Hippocampal formation (tissue), 2 donors: ENCODE measurements around the gene IER5.

Source experiments
- DNase-seq, 2 donors: peaks; one replicate each; lab custom pipeline; 2025; lab: John Stamatoyannopoulos, UW

Gene IER5

DNA sequence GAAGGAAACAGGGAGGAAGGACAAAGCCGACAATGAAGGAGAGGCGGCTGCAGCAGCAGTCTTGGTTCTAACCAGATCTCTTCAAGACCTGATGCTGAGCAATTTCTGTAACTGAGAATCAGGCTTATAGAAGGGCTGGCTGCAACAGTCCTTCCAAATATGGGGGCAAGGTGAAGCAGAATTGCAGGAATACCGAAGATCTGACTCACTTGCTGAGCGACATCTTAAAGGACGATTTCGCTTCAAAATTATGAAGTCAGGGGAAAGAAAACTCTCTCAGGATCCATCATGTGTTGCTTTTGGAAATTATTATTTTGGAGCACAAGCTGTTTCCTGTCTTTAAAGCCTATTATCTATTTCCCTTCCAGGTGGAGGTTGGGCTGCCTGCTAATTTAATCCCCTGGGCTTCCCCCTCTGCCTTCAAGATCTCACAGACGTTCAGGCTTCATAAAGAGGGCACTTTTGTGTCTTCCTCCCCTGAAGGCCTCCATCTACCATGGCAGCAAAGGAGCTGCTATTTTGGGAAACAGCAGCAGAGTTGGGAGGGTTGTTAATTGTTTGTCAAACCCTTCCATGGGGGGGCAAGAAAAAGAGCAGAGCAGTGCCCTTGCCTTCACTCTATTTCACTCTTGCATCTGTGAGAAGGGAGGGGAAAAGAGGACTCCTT is 10.8 kb upstream of the IER5 start:
- no peak for DNase-seq

DNA sequence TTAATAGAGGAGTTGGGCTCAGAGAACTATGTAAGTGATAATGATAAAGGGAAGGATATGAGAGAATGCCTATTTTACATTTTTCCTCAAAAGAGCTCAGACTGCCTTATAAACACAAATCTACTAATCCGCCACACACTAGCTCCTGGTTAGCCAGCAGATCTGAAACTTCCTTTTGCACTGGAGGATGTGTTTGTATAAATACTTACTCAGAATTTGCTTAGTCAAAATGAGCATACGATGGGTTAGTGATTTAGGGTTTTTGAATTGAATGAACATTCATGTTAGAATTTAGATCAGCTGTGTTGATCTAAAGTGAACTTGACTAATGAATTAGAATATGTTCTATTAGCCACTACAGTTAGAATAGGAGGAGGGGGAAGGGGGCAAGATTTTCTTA is 9.1 kb upstream of the IER5 start:
- no peak for DNase-seq

DNA sequence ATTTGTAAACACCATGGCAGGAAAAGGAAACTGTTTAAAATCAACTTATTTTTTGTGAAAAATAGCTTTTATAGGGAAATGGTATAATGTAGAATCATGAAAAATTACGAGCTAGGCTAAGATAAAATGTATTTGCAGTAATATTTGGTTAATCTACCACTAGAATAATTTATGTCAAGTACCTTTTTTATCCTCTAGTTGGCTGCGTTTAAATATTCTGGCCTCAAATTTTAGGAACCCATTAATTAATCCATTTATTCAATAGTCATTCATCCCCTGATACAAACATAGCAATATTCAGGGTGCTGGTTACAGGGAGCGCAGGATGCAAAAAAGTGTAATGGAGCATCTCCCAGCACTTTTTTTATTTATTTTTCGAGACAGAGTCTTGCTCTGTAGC is 8.6 kb upstream of the IER5 start:
- no peak for DNase-seq

DNA sequence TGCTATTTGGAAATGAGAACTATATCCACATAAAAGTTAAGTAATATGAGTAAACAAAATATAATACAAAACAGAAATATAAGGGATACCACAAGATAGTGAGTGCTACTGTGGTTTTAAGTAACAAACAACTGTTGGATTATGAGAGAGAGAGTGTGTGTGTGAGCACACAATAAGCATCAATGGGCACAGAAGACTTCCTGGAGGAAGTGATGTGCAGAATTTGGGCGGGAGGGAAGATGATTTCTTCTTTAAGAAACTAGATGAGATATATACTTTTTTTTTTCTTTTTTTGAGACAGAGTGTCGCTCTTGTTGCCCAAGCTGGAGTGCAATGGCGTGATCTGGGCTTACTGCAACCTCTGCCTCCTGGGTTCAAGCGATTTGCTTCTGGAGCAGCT is 7.9 kb upstream of the IER5 start:
- DNase-seq: no peak

DNA sequence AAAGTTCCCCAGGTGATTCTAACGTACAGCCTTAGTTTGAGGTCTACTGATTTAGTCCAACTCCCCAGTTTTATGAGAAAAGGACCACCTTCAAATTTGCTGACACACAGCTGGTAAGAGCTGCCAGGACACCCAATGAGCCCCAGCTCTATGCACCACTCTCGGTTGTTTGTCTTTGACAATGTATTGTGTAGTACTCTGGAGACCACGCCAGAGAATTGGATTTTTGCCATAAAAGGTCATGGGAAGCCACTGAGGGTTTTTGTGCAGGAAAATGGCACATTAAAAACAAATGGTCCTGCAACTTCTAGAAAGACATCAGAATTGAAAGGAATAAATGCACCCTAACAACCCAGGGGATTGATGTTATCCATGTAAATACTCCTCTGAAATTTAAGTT is 7.1 kb upstream of the IER5 start:
- DNase-seq: no peak

DNA sequence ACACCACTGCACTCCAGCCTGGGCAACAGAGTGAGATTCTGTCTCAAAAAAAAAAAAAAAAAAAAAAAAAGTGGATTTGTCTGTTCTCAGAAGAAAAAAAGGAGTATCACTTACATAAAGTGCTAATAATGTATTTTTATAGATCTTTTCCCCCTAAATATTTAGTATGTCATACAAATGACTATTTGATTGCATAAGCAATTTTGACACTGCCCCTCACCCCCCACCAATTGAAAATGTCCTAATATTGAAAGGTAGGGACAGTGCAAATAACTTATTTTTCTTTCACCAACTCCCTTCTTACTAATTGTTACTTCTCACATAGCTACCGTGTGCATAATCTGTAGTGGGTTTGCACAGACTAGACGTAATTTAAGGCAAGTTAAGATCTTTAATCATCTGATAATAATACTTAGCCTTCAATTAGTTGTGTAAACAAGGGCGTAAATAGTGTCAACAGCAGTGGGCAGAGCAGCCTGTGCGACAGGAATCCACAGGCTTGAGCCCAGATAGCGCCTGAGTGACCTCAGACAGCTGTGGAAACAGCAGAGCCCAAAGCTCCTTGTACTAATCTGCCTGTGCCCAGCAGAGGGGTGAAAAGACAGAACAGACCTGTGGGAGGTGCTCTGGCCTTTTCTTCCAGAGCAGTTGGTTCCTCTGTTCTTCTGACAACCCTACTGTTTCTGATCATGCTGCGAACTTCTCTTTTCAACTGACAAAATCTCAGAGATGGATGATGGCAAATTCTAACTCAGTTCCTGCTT is 4.5 kb upstream of the IER5 start:
- no peak for DNase-seq

DNA sequence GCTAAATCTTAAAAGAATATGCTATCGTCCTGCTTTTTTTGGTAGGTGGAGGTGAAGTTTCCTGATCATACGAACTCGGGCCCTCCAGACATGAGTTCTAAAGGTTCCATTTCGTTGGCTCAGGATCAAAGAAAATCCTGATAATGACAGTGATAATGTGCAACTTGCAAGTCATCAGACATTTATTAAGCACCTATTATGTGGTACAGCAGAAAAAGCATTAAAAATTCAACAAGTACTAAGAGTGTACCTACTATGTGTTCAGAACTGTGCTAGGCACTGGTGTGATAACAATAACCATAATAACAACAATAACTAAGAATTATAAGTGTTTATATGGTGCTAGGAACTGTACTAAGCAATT is 3.9 kb upstream of the IER5 start:
- no peak for DNase-seq

DNA sequence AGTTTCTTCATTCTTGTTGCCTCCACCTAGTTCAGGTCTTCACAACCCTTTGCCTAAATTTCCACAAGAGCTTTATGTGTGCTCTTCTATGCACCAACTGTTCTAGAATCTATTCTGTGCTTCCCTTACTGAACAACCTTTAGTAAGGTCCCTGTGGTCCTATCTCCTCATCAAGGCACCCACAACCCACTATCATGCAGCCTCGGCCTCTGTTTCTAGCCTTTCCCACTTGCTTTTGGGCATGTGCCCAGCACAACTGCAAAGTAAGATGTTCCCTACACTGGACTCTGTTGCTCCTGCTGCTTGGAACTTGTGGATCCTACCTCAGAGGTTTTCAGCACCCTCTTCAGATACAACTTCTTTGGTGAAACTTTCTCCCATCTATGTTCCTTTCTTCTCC is 2.4 kb upstream of the IER5 start:
- DNase-seq: no peak

DNA sequence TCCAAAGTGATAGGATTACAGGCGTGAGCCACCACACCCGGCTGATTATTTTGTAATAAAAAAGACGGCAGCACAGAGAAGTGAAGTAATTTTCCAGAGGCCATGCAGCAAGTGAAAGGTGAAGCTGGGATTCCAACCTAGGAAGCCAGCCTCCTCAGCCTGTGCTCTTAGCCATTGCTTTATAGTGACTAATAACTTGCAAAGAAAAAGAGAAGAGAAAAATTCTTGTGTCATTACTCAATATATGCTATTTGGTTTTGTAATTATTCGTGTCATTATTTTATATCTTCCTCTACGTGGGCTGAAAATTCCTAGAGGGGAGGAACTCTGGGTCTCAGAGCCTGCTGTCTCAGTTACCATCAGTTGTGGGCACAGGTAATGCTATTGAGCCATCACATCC is 1.6 kb upstream of the IER5 start:
- no peak for DNase-seq

DNA sequence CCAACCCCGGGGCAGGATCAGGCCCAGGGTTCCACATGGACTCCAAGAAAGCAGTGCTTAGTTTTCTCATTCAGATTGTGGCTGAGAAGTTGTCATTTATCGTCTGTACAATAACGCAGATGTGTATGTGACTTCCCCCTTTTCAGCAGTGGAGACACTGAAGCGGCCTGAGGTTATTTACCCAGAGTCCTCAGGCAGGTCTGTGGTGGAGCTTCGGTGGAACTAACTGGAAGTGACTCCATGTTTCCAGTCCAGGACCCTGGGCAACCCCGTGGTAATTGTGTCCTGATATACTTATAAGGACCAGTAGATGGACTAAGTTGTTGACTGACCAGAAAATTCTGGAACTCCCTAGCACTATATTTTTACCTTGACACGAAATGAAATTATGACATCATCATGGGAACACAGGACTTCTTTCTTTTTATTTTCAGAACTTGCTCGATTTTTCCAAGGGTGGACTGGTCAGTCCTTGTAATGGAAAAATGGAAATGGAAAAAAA is 1.0 kb upstream of the IER5 start:
- DNase-seq: no peak

DNA sequence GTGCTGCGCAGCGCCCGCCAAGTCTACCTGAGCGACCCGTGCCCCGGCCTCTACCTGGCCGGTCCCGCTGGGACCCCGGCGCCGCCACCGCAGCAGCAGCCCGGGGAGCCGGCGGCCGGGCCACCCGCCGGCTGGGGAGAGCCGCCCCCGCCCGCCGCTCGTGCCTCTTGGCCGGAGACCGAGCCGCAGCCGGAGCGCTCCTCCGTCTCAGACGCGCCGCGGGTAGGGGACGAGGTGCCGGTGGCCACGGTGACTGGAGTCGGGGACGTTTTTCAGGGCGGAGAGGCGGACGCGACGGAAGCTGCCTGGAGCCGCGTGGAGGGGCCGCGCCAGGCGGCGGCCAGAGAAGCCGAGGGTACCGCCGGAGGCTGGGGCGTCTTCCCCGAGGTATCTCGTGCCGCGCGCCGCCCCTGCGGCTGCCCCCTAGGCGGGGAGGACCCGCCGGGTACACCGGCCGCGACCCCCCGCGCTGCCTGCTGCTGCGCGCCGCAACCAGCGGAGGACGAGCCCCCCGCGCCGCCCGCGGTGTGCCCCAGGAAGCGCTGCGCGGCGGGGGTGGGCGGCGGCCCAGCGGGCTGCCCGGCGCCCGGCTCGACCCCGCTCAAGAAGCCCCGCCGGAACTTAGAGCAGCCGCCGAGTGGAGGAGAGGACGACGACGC is 646 bp downstream of the IER5 start:
- DNase-seq: no peak

DNA sequence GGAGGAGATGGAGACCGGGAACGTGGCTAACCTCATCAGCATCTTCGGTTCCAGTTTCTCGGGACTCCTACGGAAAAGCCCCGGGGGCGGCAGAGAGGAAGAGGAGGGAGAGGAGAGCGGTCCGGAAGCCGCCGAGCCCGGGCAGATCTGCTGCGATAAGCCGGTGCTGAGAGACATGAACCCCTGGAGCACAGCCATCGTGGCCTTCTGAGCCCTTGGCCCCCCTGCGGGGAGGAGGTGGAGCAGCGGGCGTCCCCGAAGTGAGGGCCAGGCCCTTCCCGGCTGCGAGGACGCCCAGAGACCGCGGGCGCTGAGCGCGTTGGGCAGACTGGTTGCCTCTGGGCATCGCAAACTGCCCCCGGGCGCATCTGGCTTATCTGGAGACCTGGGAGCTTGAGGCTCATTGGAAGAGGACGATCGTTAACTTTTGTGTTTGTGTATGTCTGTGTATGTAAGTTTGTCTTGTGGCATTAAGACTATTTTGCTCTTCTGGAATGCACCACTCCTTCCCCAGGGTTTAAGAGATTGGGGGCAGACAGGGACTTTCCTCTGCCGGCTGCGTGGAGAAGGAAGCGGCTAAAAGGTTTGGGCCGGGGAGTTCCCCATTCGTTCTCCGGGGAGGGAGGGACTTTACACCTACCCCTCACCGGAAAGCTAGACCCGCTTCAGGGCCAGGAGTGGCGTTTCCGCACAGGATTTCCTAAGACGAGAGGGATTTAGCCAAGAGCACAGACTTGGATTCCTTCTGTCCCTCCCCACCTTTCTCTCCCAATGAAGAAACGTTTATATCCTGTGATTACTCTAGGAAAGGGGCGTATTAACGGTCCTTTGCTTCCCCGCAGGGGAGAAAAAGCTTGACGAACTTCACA is 1.4 kb downstream of the IER5 start:
- DNase-seq: peak; percentile 54 to 64

DNA sequence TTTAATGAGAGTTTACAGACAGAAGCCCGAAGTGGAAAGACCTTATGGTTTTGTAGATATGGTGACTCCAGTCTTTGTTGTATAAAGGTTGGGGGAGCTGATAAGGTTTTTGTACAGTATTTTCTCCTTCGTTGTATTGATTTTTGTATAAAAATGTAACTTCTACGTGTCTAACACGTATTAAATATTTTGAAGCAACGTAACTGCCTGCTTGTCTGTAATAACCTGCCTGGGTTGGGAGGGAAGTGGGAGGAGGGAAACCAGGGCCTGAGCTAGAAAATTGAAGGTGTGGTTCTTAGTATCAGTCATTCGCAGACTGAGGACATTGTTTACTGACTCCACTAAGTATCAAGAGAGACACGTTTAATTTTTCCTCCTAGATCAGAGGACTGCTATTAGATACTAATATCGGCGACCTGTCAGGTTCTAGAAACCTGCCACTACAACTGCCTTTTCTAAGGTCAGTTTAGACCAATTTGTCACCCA is 2.2 kb downstream of the IER5 start:
- no peak for DNase-seq

DNA sequence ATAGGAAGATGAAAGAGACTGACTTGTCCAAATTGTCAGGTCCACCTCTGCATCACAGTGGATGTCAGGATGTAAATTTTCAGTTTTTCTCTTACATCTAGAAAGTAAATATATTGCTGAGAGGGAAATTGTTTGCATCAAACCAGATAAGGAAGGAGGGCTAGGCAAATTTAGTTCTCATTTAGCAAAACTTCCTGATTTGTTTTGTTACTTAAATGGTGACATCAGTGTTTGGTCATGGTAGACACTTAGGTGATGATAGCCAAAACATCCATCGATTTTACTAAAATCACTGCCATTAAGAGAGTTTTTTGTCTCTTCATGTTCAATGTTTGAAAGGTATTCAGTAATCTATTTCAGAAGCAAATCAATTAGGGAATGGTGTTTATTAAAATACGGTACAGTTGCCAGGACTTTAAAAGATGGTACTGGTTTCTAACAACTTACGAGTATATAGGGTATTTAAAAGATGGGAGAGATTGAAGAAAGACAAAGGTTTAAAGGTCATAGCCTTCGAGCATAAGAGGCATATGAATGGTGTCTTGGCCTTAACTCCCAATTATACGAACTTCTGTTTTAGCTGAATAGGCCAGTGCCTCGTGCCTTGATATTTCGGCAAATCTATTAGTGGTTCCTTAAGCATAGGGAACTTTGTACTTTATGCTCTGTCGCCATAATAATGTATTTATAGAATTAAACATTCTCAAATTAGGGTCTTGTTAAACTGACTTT is 3.0 kb downstream of the IER5 start:
- DNase-seq: no peak

DNA sequence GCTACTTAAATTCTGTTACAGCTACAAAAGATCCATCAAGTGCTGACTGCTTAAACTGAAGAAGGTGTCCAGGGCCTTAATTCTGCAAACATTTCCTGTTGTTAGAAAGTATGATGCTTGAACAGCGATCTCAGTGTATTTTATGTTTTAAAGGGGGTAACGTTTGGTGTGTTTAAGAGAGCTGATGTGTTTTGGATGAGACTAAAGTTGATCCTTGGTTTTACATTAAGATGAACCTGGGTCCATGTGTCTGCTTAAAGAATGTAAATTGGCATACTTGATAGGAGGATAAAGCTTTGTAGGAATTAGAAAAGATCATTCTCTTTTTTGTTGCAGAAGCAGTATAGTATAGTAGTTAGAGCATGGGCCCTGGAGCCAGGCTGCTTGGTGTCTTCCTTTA is 3.6 kb downstream of the IER5 start:
- no peak for DNase-seq

DNA sequence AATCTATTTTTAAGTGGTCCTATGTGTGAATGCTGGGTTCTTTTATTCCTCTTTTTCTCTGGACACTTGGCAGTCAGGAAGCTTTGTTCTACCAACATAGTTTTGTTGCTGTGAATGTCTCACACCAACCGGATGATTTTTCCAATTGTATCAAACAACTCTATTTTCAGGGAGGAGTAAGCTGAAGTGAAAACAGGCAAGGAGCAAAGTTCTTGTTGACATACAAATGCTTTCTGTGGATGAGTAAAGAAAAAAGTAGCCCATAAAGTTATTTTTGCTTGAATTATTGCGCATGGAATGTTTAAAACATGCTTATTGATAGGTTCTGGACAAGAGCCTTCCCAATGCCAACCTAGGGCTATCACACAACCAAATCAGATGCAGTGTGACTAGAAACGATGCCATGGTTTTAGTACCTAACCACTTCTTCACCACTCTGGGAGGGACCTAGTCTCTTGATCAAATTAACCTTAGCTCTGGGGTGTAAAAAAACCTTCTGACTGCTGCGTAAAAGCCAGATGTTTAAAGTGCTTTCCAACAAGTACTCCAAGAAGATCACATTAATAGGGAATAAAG is 4.5 kb downstream of the IER5 start:
- no peak for DNase-seq

DNA sequence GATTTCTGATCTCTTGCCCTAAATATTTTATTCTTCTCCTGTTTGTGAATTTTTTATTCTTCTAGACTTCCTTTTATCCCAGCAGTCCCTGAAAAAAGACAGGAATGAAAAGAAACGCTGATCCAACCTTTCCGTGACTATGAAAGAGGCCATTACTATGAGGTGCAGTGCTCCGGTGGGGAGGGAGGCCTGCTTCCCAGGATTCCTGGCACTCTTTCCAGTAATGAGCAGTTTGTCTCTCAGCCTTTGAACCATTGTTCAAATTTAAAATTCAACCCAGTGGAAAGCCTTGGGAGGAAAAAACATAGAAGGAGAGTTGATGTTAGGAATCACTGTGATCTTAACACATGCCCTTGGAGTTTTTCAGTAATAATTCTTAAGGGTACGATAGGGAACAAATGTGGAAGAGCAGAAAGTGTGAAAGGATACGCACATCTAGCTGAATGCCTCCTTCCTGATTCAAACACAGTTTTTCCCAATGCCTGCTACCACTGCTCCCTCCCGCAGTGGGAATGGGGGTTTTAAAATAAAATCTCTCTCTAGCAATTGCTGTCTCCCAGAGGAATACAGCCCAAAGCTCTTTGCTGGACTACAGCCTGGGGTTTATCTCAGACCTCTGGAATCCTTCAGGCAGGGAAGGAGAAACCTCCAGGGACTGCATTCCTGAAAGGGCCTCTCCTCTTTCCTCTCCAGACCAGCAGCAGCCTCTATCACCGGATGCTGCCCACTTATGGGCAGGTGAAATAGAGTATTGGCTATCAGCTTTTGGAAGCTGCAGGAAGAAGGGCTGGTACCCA is 6.1 kb downstream of the IER5 start:
- DNase-seq: no peak

DNA sequence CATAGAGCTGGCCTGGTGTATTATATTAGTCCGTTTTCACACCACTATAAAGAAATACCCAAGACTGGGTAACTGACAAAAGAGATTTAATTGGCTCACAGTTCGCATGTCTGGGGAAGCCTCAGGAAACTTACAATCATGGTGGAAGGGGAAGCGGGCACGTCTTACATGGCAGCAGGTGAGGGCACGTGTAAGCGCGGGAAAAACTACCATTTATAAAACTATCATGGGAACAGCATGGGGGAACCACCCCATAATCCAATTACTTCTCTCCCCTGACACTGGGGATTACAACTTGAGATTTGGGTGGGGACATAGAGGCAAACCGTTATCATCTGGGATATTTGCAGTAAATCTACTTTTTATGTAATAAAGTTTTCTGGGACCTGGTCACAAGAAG is 6.8 kb downstream of the IER5 start:
- DNase-seq: no peak

DNA sequence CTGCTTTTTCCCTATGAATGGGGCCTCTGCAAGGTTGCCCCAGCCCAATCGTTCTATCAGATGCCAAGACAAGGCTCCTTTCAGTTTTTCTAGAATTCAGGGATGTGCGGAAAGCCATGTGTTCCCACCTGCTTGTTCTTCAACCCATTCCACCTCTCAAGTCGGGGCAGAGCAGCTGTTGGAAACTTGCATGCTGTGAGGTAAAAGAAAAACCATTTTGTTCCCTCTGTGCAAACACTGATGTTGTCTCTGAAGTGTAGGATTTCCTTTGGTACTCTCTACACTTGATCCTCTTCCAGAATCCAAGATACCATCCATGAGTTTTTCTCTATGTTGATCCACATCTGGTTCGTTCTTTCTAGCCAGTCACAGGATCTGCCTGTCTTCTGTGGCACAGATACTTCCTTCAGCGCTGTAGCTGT is 7.3 kb downstream of the IER5 start:
- no peak for DNase-seq

DNA sequence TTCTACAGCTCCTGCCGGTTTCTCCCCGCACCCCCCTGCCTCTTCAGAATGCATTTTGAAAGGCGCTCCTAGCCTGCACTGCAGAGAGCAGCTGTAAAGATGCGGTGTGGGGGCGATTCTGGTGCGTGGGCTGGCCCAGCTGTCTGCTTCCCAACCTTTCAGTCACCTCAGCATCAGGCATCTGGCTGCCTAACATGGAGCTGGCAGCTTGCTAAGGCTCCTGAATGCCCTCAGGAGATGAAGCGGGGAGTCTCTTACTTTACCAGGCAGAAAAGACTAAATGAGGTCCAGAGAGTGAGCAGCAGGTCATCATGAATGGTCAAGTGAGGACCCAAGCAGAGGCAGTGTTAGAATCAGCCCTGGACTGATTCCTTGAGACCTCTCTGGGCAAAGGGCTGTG is 8.7 kb downstream of the IER5 start:
- no peak for DNase-seq
